Right kidney (tissue), 1 donor: ENCODE measurements around the gene TNFRSF1B.

Experiments
- DNase-seq: peaks from one replicate; pipeline ENCODE4 v3.0.0-alpha.2; 2016

Gene TNFRSF1B

DNA sequence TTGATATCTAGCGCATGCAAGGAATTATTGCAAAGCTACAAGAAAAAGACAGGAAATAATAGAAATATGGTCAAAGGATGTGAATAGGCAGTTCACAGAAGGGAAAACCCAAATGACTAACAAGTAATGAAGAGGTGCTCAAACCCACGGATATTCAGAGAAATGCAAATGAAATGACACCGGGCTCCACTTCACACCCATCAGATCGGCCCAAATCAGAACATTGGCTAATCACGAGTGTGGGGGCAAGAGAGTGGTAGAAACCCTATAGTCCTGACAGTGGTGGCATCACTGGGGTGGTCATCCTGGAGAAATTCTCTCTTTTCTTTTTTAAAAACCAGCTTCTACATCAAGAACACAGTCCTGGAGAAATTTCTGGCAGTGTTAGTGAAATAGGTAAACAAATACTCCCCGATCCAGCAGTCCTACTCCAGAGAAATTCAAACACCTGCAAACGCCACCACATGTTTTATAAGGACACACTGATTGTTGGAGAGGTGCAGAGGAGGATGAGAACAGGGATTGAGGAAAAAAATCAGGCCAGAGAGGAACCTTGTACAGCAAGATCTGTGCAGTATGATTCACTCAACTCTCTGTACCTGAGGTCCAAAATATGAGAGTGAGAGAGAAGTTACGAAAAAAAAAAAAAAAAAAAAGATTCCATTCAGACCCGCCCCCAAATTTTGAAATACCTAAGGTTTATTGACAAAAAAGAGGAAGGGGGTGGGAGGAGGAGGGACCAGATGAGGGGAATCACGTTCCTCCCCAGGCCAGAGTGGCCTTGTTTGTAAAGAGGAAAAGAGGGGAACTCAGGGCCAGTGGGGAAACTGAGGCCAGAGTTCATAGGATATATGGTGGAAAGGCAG, 9.2 kb upstream of the TNFRSF1B start:
- DNase-seq: no peak

DNA sequence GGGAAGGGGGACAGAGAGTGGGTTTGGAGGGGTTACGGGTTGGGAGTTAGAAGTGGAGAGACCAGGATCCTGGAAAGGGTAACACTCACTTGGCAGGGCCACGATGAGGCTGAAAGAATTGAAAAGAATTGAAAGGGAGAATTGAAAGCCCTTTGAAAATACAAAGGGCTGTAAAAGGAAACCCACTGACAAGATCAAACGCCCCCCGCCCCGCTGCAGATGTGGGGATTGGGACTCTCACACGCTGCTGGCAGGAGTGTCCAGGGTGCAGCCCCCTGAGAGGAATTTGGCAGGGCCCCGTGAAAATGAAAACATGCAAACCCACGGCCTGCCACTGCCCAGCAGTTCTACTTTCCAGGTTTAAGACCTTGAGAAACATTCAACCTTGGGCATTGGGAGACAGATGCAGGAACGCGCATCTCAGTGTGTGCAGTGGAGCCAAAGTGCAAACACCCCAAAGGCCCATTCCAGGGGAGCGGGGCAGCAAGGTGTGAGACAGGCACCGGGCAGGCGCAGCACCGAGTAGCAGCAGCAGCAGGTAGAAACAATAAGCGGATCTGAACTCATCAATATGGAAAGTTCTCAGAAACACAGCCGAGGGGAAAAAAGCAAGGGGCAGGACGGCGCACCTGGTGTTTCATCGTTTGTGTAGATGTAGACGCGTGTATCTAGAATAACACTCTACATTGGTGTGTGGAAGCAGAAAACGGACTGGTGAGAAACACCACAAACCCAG, 8.3 kb upstream of the TNFRSF1B start:
- no peak for DNase-seq

DNA sequence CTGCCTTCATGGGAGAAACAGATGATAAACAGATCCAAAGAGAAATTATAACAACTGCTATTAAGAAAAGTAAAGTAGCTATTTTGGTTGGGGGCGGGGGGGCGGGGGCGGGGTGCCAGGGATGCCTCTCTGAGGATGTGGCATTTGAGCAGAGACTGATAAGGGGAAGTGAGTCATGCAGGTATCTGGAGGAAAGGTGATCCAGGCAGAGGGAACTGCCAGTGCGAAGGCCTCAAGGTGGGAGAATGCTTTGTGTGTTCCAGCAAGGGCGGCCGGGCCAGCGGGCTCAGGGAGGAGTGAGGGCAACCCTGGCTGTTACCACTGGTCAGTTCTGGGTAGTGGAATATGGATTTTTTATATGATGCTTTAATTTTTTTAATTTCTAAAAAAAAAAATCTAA, 7.0 kb upstream of the TNFRSF1B start:
- no peak for DNase-seq

GRCh38 chr1:12161324-12161661, 5.5 kb upstream of the TNFRSF1B start:
- no peak for DNase-seq

DNA sequence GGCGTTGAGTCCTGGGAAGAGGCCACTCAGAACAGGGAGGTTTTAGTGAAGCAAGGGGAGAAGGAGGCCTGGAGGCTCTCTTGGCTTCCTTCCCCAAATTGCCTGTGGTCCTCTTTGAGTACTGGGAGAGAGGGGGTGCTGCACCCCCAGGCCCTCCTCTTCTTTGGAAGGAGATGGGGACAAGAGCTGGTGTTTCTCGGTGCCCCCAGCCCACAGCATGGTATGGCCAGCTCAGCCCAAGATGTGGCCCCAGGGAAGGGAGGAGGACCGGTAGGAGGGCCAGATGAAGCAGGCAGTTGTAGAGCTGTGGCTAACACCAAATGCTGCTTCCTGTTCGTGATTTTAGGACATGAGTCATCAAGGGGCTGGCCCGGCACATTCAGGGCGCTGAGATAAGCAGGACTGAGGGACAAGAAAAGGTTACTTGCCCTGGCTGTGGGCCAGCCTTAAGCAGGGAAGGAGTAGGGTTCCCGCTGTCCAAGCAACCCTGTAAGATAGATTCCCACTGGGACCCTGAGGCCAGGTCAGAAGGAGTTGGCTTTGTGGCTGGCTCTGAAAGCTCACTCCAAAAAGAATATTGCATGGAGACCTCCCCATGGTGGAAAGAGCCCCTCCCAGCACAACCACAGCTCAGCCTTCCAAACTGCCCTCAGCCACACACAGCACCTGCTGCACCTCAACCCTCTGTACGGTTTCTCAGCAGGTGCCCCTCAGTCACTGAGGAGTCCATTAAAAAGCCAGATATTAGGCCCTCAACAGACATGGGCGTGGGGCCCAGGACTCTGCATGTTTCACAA, 4.9 kb upstream of the TNFRSF1B start:
- DNase-seq: no peak

DNA sequence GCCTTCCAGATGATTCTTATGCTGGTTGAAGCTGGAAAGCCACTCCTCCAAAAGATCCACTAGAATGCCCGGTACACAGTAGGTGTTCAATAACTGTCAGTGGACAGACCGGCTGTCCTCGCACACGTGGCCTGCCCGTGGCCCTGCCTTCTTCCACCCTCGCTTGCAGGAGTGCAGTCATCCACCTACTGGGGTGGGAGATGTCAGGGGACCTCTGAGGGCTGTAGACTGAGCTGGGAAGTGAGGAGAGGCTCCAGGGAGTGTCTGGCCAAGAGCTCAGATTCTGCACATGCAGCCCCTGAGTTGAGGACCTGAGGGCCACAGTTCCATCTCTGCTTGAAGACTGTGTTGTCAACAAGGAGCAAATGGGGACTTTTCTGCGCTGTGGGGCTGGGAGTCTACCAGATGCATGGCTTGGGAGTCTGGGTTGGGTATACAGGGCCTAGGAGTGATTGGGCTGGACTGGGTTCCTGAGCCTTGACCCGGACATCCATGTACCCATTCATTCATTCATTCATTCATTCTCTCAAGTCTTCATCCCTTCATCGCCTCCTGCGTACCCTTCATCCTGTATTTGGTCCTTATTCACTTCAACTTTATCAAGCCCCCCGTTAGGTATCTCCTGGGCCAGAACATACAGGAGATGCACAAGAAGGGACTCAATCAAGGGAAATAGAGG, 4.2 kb upstream of the TNFRSF1B start:
- no peak for DNase-seq

GRCh38 chr1:12163210-12163609, 3.6 kb upstream of the TNFRSF1B start:
- no peak for DNase-seq

GRCh38 chr1:12164210-12164609, 2.6 kb upstream of the TNFRSF1B start:
- DNase-seq: no peak

DNA sequence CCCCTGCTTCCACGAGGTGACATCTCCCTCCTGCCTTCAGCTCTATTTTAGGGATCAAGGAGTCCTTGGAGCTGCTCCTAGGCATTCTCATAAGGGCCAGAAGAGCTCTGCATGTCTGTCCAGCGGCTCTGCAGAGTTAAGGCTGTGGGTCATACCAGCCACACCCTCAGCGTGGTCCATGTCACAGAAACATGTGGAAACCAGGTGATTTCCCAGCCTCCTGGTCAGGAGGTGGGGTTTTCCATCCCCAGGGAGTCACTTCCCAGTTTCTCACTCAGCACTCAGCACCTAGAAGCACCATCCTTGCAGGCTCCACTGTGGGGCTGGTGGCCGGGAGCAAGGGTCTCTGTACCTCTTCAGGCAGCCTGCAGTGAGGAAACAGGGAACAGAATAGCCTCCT, 1.4 kb upstream of the TNFRSF1B start:
- no peak for DNase-seq

DNA sequence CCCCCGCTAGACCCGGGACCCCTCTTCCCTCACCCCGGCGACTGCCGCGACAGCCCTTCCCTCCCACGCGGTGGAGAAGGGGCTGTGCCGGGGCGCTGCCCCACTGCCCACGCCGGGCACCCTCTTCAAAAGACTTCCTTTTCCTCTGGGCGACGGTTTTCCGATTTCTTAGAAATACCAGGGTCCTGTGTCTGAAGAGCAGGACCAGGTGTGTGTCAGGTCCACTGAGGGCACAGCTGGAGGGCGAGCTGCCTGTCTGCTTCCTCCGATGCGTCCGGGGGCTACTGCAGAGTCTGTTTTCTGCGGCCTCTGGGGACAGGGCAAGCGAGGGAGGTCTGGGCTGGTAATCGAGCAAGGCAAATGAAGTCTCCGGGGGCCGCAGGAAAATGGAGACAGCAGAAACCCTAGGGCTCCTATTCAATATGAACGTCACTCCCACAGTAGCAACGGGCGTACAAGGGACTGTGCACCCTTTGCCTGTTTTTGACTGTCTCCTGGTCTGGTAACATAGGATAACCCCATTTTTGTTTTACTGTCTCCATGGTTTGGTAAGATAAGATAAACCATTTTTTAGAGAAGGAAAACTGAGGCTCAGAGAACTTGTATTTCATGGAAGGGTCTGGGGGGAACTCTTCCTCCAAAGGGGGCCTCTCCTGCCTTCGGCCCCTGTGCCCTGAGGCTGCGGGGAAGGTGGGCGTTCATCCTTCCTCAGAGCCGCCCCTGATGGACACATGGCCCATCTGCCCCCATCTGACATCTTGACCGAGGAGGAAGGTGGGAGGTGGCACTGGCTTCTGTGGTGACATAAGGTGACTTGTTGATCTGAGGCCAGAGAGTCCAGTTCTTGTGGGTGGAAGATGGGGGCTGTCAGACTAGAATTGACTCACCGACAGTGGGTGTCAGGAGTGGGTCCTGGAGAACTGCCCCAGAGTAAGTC, 970 bp downstream of the TNFRSF1B start:
- DNase-seq: no peak

- no peak for DNase-seq
These were observed 1.8 kb downstream of the TNFRSF1B start for GRCh38 chr1:12168451-12169160.

DNA sequence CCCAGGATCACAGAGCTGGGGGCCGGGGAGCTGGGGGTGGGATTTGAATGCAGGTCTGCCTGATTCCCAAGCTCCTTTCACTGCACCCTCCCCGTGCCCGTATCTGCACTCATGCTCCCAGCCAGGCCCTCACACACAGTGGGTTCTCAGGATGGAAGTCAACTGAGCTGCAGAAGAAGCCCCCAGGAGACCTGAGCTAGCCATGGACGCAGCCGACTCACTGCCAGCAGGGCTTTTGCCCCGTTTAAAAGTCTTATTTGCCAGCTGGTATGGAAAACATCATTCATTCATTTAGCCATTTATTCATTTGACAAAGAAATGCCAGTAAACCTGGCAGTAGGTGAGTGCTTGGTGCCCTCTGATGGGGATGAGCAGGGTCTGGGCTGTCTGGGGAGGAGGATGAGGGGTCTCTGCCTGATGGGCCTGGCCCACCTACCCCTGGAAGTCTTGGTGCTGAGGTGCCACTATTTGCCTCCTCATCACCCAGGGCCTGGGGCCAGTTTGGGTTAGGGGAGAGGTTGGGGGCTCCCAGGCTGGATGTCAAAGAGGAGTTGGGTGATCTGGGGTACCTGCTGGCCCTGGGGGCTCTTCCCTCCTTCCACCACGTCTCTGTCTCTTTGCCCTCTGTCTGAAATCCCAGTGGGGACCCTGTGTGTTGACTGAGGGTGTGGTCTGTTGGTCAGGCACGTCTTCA, 2.8 kb downstream of the TNFRSF1B start:
- DNase-seq: no peak

DNA sequence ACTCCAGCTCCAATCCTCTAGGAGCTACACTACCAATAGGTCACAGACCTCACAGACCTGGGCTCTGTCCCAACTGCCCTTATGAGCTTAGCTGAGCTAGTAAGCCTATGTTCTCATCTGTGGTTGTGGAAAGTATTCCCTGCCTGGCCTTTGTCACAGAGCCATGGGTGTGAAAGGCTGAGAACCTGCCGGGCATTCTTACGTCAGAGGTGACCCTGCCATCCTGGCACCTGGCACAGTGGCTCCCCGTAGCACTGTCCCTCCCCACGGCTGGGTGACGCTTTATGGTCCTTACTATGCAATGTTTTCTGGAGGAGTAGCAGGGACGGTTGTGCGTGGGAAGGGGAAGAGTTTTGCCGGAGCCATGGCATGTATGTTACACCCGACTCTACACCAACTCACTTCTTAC, 3.5 kb downstream of the TNFRSF1B start:
- no peak for DNase-seq

GRCh38 chr1:12171206-12172041, 4.6 kb downstream of the TNFRSF1B start:
- DNase-seq: no peak

DNA sequence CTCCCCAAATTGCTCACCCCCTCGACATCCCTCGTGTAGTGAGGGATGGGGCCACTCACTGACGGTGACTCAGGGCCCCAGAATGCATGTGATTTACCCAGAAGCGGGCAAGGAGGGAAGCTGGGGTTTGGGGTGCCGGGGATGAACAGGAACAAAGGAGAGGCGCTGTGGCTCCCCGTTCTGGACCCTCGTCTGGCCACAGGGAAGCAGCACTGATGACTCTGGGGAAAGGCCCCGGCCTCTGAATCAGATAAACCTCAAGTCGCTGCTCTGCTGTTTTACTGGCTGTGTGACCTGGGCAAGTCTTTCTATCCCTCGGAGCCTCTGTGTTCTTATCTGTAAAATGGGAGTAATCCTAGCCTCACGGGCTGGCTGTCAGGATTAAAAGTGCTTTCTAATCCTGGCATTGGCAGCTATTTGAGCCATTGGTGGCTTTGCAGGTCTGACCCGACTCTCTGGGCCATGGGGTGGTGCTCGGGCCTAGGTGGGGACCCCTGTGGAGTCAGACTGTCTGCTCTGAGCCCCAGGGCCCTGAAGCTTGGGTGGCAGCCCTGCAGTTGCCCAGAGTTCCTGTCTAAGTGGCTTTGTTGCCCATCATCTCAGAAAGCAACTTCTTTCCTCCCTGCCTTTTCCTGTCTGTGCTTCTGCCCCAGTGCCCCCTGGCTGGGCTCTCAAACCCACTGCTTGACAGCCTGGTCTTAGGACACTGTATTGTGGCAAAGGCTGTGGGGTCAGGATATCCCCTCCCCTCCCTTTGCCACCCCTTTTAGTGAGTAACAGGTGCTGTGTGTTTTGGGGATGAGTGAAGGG, 5.5 kb downstream of the TNFRSF1B start:
- no peak for DNase-seq

GRCh38 chr1:12173041-12173509, 6.3 kb downstream of the TNFRSF1B start:
- no peak for DNase-seq

- no peak for DNase-seq
These were observed 6.9 kb downstream of the TNFRSF1B start for GRCh38 chr1:12173631-12174121.
